HCT116 (cell line): ENCODE results near the gene HTR3A. TPM values are rescaled to one million over a fixed set of nuclear protein-coding genes. Genes with fewer than 3 reads are reported as not detected.

Source experiments
- ATAC-seq: fragments of 200-7000 bp; cut with Tn5 transposase; 2 replicates; pipeline ENCODE4 v1.9.1; 2020; ENCODE audit warnings: mild to moderate bottlenecking, moderate library complexity
- BruUV-seq: library from RNA; stranded (reverse); fragments of 400-500 nt; replicated peaks from 2 replicates; lab custom pipeline; 2021; lab: Mats Ljungman, UMichigan
- CTCF ChIA-PET: fragments of 300-600 bp; sonication (Branson Sonifier 250); formaldehyde crosslinking; loops from one replicate; lab custom pipeline; 2021; ENCODE audit warnings: antibody characterized with exemption; lab: Charles Lee
- POLR2A ChIA-PET: fragments of 300-600, 350-600 bp; sonication (Branson Sonifier 250); formaldehyde crosslinking; loops from one replicate; lab custom pipeline; 2021; ENCODE audit warnings: antibody characterized with exemption; lab: Charles Lee
- RAD21 ChIA-PET, 2 experiments: fragments of 300-600 bp; sonication (Branson Sonifier 250); formaldehyde crosslinking; loops; one replicate each; lab custom pipeline; 2023; ENCODE audit warnings: low total read pairs in 2 of 2; ENCODE audit not compliant: uncharacterized antibody in 2 of 2, unreplicated experiment in 2 of 2, low non-redundant PET in 1 of 2; lab: Charles Lee
- DNase-seq: peaks from one replicate; pipeline ENCODE4 v3.0.0-alpha.2; 2010; ENCODE audit warnings: low read depth, low spot score
- H2AFZ ChIP-seq: fragments of 200-600 bp; shearing (Covaris generic), sonication (generic); 2 replicates; pipeline ENCODE4 v1.6.1; 2017; ENCODE audit warnings: low read depth, mixed run types, mixed read lengths, antibody characterized with exemption, low read length; ENCODE audit not compliant: poor library complexity, severe bottlenecking
- H3K27ac ChIP-seq: 2 replicates; pipeline ENCODE4 v1.5.1; 2012; ENCODE audit warnings: low read depth, low read length
- H3K27me3 ChIP-seq: fragments of 200-600 bp; sonication (generic); 2 replicates; pipeline ENCODE4 v1.6.1; 2016; ENCODE audit warnings: mixed run types, low read length, mixed read lengths; ENCODE audit not compliant: insufficient read depth
- H3K36me3 ChIP-seq, 2 experiments: fragments of 200-500 bp in 1 of 2; fragments of 200-600 bp in 1 of 2; sonication (Bioruptor generic) in 1 of 2; sonication (generic) in 1 of 2; 2 replicates each; pipeline versions ENCODE4 v1.5.1 to v1.6.1; 2014 to 2016; ENCODE audit warnings: low read length in 2 of 2, inconsistent platforms in 1 of 2, mixed read lengths in 1 of 2, mixed run types in 1 of 2; ENCODE audit not compliant: insufficient read depth in 2 of 2, control insufficient read depth in 1 of 2
- H3K4me1 ChIP-seq, 2 experiments: fragments of 200-600 bp in 1 of 2; sonication (generic) in 1 of 2; 2 replicates each; pipeline versions ENCODE4 v1.5.1 to v1.6.1; 2012 to 2017; ENCODE audit warnings: low read length in 2 of 2, inconsistent platforms in 1 of 2, mild to moderate bottlenecking in 1 of 2, mixed read lengths in 1 of 2, mixed run types in 1 of 2, moderate library complexity in 1 of 2; ENCODE audit not compliant: insufficient read depth in 2 of 2, control insufficient read depth in 1 of 2
- H3K4me2 ChIP-seq: fragments of 200-600 bp; sonication (generic); 2 replicates; pipeline ENCODE4 v1.6.1; 2017; ENCODE audit warnings: mixed run types, low read length, mixed read lengths
- H3K4me3 ChIP-seq, 2 experiments: fragments of 200-600 bp in 1 of 2; sonication (generic) in 1 of 2; replicated peaks in 1 of 2; 2 replicates each; pipeline ENCODE4 v1.5.1; 2011 to 2016; ENCODE audit warnings: low read length in 2 of 2, control low read depth in 1 of 2, low read depth in 1 of 2, mild to moderate bottlenecking in 1 of 2, mixed read lengths in 1 of 2, mixed run types in 1 of 2
- H3K79me2 ChIP-seq: fragments of 200-600 bp; sonication (generic); 2 replicates; pipeline ENCODE4 v1.6.1; 2017; ENCODE audit warnings: mild to moderate bottlenecking, mixed run types, low read length, moderate library complexity, mixed read lengths; ENCODE audit not compliant: insufficient read depth
- H3K9ac ChIP-seq: fragments of 200-600 bp; sonication (generic); 2 replicates; pipeline ENCODE4 v1.6.1; 2016; ENCODE audit warnings: low read length, mixed read lengths
- H3K9me2 ChIP-seq: fragments of 200-600 bp; sonication (generic), shearing (Covaris generic); 2 replicates; pipeline ENCODE4 v1.6.1; 2017; ENCODE audit warnings: mixed run types, mild to moderate bottlenecking, moderate library complexity; ENCODE audit not compliant: insufficient read depth
- H3K9me3 ChIP-seq, 2 experiments: fragments of 200-500 bp in 1 of 2; fragments of 200-600 bp in 1 of 2; sonication (Bioruptor generic) in 1 of 2; sonication (generic) in 1 of 2; 2 replicates each; pipeline ENCODE4 v1.6.1; 2014 to 2017; ENCODE audit warnings: low read length in 2 of 2, mixed read lengths in 2 of 2, inconsistent platforms in 1 of 2, low read depth in 1 of 2, mild to moderate bottlenecking in 1 of 2, mixed run types in 1 of 2, moderate library complexity in 1 of 2; ENCODE audit not compliant: control insufficient read depth in 1 of 2, insufficient read depth in 1 of 2
- H4K20me1 ChIP-seq: fragments of 200-600 bp; sonication (generic), shearing (Covaris generic); 2 replicates; pipeline ENCODE4 v1.6.1; 2017; ENCODE audit warnings: mixed run types, mild to moderate bottlenecking, moderate library complexity; ENCODE audit not compliant: insufficient read depth
- ATF3 ChIP-seq: IDR thresholded peaks from 2 replicates; pipeline ENCODE4 v1.6.1; 2012
- CBX3 ChIP-seq: IDR thresholded peaks from 2 replicates; pipeline ENCODE4 v1.6.1; 2012; ENCODE audit warnings: low read depth
- CEBPB ChIP-seq: IDR thresholded peaks from 2 replicates; pipeline ENCODE4 v1.6.1; 2012; ENCODE audit warnings: low read depth
- EGR1 ChIP-seq: IDR thresholded peaks from 2 replicates; pipeline ENCODE4 v1.6.1; 2012; ENCODE audit warnings: low read depth
- ELF1 ChIP-seq: IDR thresholded peaks from 2 replicates; pipeline ENCODE4 v1.6.1; 2012; ENCODE audit warnings: low read depth, borderline replicate concordance
- EZH2 ChIP-seq: fragments of 200-600 bp; sonication (generic); IDR thresholded peaks from 2 replicates; pipeline ENCODE4 v1.6.1; 2017; ENCODE audit warnings: antibody characterized with exemption, mixed run types
- EZH2phosphoT487 ChIP-seq: fragments of 200-600 bp; IDR thresholded peaks from 2 replicates; pipeline ENCODE4 v1.6.1; 2018; ENCODE audit warnings: antibody characterized with exemption, borderline replicate concordance
- FOSL1 ChIP-seq: IDR thresholded peaks from 2 replicates; pipeline ENCODE4 v1.6.1; 2012; ENCODE audit warnings: low read depth
- JUND ChIP-seq: IDR thresholded peaks from 2 replicates; pipeline ENCODE4 v1.6.1; 2012
- MAX ChIP-seq: IDR thresholded peaks from 2 replicates; pipeline ENCODE4 v1.6.1; 2012
- POLR2A ChIP-seq: IDR thresholded peaks from 2 replicates; pipeline ENCODE4 v1.7.0; 2011; ENCODE audit warnings: borderline replicate concordance; ENCODE audit not compliant: insufficient read depth, insufficient read length; ENCODE audit errors: extremely low read depth
- POLR2AphosphoS5 ChIP-seq: IDR thresholded peaks from 2 replicates; pipeline ENCODE4 v1.6.1; 2011; ENCODE audit warnings: mild to moderate bottlenecking, low read depth, low read length, moderate library complexity
- RAD21 ChIP-seq: IDR thresholded peaks from 2 replicates; pipeline ENCODE4 v1.6.1; 2012; ENCODE audit warnings: low read depth, mild to moderate bottlenecking
- TCF7L2 ChIP-seq: IDR thresholded peaks from 2 replicates; pipeline ENCODE4 v1.7.0; 2011; ENCODE audit warnings: borderline replicate concordance, inconsistent platforms; ENCODE audit not compliant: insufficient read depth, insufficient read length; ENCODE audit errors: extremely low read depth
- ZBTB33 ChIP-seq: IDR thresholded peaks from 2 replicates; pipeline ENCODE4 v1.6.1; 2011; ENCODE audit warnings: mild to moderate bottlenecking, low read length, moderate library complexity; ENCODE audit not compliant: insufficient replicate concordance; ENCODE audit errors: extremely low read depth
- ZFX ChIP-seq: fragments of 450-650 bp; IDR thresholded peaks from 2 replicates; pipeline ENCODE4 v1.6.1; 2017
- ZNF274 ChIP-seq: fragments of 200-500 bp; sonication (Bioruptor generic); IDR thresholded peaks from 2 replicates; pipeline ENCODE4 v1.6.1; 2014; ENCODE audit warnings: mild to moderate bottlenecking, low read depth, low read length, inconsistent platforms
- intact Hi-C: fragments of 100-400 bp; cut with micrococcal nuclease; formaldehyde crosslinking; loops from 2 replicates; pipeline ENCODE4 v1.10.0; 2022
- total RNA-seq: library from RNA; stranded (reverse); gene quantifications from one replicate; pipeline ENCODE4 v1.2.1, GENCODE V29; 2021; ENCODE audit not compliant: unreplicated experiment
- TF ChIP-seq, protein P1 (sequence below), 3 experiments: fragments of 200-600 bp in 1 of 3; sonication (generic) in 1 of 3; IDR thresholded peaks in 2 of 3; conservative IDR thresholded peaks in 1 of 3; 2 replicates each; pipeline ENCODE4 v1.5.1; 2012 to 2017; ENCODE audit warnings: low read depth in 2 of 3, low read length in 2 of 3, antibody characterized with exemption in 1 of 3, borderline replicate concordance in 1 of 3, control low read depth in 1 of 3, mild to moderate bottlenecking in 1 of 3, mixed read lengths in 1 of 3, mixed run types in 1 of 3, moderate library complexity in 1 of 3; ENCODE audit not compliant: insufficient read depth in 1 of 3

HTR3A gene
- total RNA-seq, 1 experiment from 2014 or later = 0.12 TPM

DNA sequence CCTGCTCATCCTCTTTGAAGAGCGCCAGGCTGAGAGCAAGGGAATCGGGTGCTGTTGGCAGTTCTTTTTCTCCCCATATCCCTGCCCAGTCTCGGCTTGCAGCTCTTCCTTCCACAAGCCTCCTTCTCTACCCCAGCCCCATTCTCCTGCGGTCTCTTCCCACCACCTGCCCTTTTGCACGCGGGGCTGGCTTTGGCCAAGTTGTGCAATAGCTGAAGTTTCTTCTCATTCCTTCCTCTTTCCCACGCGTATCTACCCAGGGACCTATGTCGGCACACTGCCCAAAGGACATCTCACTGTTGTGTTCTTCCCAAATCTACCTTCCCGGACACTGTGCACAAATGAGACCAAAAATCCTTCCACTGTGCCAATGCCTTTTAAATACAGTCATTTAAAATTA, 22.3 kb upstream of the HTR3A start:
- peaks cover 25% of the 10 kb centered on the region for H3K27me3 ChIP-seq
- H3K4me2 ChIP-seq = no peak overlapping the region
- H3K79me2 ChIP-seq = no peaks in the 10 kb centered on the region
- H3K4me3 ChIP-seq = no peak overlapping the region
- no peak for DNase-seq
- no peaks in the 10 kb centered on the region for H4K20me1 ChIP-seq
- H3K4me1 ChIP-seq = no peaks in the 10 kb centered on the region
- intact Hi-C loops = no loop called here
- no peak for ATAC-seq
- CTCF ChIA-PET = no interaction called here
- RAD21 ChIA-PET = no interaction called here
- no peaks in the 10 kb centered on the region for H3K9me3 ChIP-seq
- H3K36me3 ChIP-seq = no peaks in the 10 kb centered on the region
- H3K9me2 ChIP-seq = no peaks in the 10 kb centered on the region
- POLR2A ChIA-PET = no interaction called here
- no peak overlapping the region for H2AFZ ChIP-seq
- no peak overlapping the region for H3K9ac ChIP-seq
- no TSS peak for BruUV-seq
- no peak overlapping the region for H3K27ac ChIP-seq
- no peak for TF ChIP-seq RAD21
- no peak for TF ChIP-seq EZH2phosphoT487
- TF ChIP-seq CBX3 = no peak
- TF ChIP-seq TCF7L2 = no peak
- no peak for TF ChIP-seq POLR2A
- no peak for TF ChIP-seq JUND
- no peak for TF ChIP-seq ZFX
- no peak for TF ChIP-seq ATF3

DNA sequence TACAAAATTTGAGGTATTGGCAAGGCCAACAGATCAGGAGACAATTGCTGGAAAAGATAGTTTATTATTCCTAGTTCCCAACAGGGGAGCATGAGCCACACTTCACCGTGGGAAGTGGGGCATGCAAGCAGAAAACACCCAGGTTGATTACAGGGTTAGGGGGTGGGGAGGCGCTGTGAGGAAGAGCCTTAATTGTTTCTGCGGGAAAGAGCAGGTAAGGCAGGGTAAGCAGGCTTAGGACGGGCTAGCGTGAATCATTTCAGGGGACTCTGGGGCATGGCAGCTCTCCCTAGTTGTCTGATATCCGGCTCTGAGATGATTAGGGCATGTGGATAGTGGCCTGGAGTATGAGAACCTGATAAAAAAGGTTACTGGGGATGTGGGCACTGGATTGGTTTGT, 20.7 kb upstream of the HTR3A start:
- RAD21 ChIA-PET = no interaction called here
- POLR2A ChIA-PET = no interaction called here
- H3K4me3 ChIP-seq = no peak overlapping the region
- TF ChIP-seq, protein P1, sequence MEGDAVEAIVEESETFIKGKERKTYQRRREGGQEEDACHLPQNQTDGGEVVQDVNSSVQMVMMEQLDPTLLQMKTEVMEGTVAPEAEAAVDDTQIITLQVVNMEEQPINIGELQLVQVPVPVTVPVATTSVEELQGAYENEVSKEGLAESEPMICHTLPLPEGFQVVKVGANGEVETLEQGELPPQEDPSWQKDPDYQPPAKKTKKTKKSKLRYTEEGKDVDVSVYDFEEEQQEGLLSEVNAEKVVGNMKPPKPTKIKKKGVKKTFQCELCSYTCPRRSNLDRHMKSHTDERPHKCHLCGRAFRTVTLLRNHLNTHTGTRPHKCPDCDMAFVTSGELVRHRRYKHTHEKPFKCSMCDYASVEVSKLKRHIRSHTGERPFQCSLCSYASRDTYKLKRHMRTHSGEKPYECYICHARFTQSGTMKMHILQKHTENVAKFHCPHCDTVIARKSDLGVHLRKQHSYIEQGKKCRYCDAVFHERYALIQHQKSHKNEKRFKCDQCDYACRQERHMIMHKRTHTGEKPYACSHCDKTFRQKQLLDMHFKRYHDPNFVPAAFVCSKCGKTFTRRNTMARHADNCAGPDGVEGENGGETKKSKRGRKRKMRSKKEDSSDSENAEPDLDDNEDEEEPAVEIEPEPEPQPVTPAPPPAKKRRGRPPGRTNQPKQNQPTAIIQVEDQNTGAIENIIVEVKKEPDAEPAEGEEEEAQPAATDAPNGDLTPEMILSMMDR (IDR thresholded peaks at IDR 0.05 in 2 of 3, conservative IDR thresholded peaks at IDR 0.05 in 1 of 3; ENCODE audit: borderline replicate concordance in 1 of 3, insufficient read depth in 1 of 3, low read depth in 2 of 3, low read length in 2 of 3) = no peak
- TF ChIP-seq FOSL1 = no peak
- no peak for TF ChIP-seq TCF7L2
- TF ChIP-seq ZNF274 = no peak
- TF ChIP-seq ATF3 = no peak
- no peak for TF ChIP-seq ZBTB33
- TF ChIP-seq ZFX = no peak
- no peak for TF ChIP-seq MAX
- no peak for TF ChIP-seq RAD21
- no peak for TF ChIP-seq POLR2AphosphoS5
- no peak for TF ChIP-seq EZH2
- no peak for TF ChIP-seq ELF1
- no peak for TF ChIP-seq CEBPB
- TF ChIP-seq EGR1 = no peak

More for the DNA sequence above, 20.7 kb upstream of the HTR3A start:
- Histone ChIP-seq H3K27me3 (peaks cover 25% of the 10 kb centered on the region), H3K9me2 (no peaks in the 10 kb centered on the region), H3K4me2 (no peak overlapping the region), H3K9ac (no peak overlapping the region), H3K79me2 (no peaks in the 10 kb centered on the region), H3K9me3 (no peaks in the 10 kb centered on the region), H3K36me3 (no peaks in the 10 kb centered on the region), H3K27ac (no peak overlapping the region), H2AFZ (no peak overlapping the region), H4K20me1 (no peaks in the 10 kb centered on the region), H3K4me1 (no peaks in the 10 kb centered on the region)
- BruUV-seq = no TSS peak
- no peak for DNase-seq
- ATAC-seq = no peak
- CTCF ChIA-PET = no interaction called here
- intact Hi-C loops = no loop called here
